WI38 (cell line): ENCODE results near the gene GMDS.

Source experiments
- H3K4me3 ChIP-seq: 2 replicates; pipeline ENCODE4 v1.5.1; 2011; ENCODE audit warnings: low read depth, mild to moderate bottlenecking, control low read depth, low read length
- TF ChIP-seq, protein P1 (sequence below): IDR thresholded peaks from 2 replicates; pipeline ENCODE4 v1.5.1; 2012; ENCODE audit warnings: low read depth, mild to moderate bottlenecking, control low read depth, low read length

The GMDS gene

DNA sequence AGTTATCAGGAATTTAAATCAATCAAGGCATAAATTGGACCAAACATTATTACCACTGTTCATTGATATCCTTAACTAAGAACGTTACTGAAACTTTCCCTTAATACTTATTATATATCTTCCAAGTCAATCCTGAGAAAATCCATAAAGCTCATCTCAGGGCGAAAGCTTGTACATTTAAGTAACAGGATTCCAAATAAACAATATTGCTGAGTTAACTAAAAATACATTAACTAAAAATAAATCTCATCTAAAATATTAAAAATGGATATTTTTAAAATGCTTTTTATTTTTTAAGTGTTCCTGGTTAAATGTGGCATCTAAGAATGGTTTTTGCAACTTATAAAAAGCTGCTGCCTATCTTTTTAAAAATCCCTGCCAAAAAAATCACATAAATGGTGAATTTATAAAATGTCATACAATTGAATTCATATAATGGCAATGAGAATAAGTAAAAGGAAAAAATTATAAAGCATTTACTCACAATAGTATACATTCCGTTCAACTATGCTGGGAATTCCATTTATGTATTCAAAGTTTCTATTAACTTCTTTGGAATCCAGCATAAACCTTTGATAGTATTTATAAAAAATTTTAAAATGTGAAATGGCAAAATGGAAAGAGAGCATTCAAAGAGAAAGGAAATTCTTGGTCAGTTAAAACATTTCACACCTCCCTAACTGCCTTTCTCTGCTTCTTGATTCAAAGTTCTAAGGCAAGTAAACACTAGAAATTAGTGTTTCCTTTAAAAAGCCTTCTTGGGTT, 20.8 kb upstream of the GMDS start:
- TF ChIP-seq, protein P1, sequence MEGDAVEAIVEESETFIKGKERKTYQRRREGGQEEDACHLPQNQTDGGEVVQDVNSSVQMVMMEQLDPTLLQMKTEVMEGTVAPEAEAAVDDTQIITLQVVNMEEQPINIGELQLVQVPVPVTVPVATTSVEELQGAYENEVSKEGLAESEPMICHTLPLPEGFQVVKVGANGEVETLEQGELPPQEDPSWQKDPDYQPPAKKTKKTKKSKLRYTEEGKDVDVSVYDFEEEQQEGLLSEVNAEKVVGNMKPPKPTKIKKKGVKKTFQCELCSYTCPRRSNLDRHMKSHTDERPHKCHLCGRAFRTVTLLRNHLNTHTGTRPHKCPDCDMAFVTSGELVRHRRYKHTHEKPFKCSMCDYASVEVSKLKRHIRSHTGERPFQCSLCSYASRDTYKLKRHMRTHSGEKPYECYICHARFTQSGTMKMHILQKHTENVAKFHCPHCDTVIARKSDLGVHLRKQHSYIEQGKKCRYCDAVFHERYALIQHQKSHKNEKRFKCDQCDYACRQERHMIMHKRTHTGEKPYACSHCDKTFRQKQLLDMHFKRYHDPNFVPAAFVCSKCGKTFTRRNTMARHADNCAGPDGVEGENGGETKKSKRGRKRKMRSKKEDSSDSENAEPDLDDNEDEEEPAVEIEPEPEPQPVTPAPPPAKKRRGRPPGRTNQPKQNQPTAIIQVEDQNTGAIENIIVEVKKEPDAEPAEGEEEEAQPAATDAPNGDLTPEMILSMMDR = no peak

GRCh38 chr6:2264932-2265331, 19.5 kb upstream of the GMDS start:
- TF ChIP-seq, protein P1 = no peak
- H3K4me3 ChIP-seq = no peak overlapping the region

More for the DNA sequence above, 20.8 kb upstream of the GMDS start:
- no peak overlapping the region for H3K4me3 ChIP-seq

DNA sequence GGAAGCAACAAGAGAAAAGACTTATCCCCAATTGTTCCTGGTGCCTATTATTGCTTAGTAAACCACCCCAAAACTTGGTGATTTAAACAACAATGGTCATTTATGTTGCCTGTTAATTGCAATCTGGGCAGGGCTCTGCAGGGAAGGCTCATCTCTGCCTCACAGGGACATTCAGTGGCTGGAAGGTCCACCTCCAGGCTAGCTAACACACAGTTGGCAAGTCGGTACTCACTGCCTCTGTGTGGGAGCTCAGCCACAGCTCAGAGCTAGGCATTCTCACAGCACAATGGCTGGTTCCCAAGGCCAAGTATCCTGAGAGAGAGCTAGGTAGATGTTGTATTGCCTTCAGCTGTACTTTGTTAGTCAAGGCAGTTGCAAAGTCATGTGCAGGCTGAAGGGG, 18.5 kb upstream of the GMDS start:
- TF ChIP-seq, protein P1 = no peak
- H3K4me3 ChIP-seq = no peak overlapping the region

- no peak overlapping the region for H3K4me3 ChIP-seq
- TF ChIP-seq, protein P1 = no peak
These were observed 14.2 kb upstream of the GMDS start for GRCh38 chr6:2259574-2259973.

DNA sequence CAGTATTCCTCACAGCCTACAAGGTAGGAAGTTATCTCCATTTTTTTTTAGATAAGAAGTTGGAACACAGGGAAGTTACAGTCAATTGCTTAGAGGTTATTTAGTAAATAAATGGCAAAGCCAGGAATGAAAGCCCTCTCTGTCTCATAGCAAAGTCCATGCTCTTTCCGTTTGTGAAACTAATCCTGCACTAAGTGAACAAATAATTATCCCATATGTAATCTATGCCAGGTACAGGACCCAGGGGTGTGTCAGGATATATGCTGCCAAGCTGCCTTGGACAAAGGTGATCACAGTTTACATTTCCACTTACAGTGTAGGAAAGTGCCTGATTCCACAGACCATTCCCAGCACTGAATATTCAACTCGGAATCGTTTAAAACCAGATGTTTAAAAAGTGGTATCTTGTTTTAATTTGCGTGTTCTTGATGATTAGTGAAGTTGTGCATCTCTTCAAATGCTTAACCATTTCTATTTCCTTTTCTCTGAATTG, 13.6 kb upstream of the GMDS start:
- H3K4me3 ChIP-seq = no peak overlapping the region

GRCh38 chr6:2258112-2258511, 12.7 kb upstream of the GMDS start:
- TF ChIP-seq, protein P1 = no peak
- H3K4me3 ChIP-seq = no peak overlapping the region

More for the DNA sequence above, 13.6 kb upstream of the GMDS start:
- TF ChIP-seq, protein P1 = no peak

DNA sequence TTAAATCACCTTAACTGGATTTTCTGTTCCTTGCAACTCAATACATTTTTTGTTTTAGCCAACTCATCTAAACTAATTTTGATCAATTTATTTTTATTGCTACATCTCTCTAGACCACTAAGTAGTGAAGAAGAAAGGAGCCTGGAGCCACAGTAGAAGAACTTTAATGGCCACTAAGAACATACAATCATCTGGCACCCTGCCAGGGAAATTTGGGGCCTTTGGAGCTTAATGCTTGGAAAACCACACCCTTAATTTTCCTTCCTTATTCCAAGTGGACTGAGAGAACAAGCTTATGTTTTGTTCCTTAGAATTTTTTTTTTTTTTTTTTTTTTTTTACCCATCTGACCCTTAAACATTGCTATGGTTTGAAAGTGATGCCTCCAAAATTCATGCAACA, 12.0 kb upstream of the GMDS start:
- TF ChIP-seq, protein P1 = no peak
- no peak overlapping the region for H3K4me3 ChIP-seq
